Neural cell (in vitro differentiated cells): ENCODE data around the gene ACE.

Experiments
- EP300 ChIP-seq: fragments of 450-650 bp; conservative IDR thresholded peaks from 2 replicates; pipeline ENCODE4 v1.6.1; 2014; ENCODE audit warnings: antibody characterized with exemption, mild to moderate bottlenecking, moderate library complexity; ENCODE audit not compliant: poor library complexity, severe bottlenecking
- TF ChIP-seq, protein P1 (sequence below): fragments of 450-650 bp; IDR thresholded peaks from 2 replicates; pipeline ENCODE4 v1.5.1; 2014; ENCODE audit warnings: antibody characterized with exemption, mild to moderate bottlenecking, moderate library complexity; ENCODE audit not compliant: poor library complexity, severe bottlenecking

DNA sequence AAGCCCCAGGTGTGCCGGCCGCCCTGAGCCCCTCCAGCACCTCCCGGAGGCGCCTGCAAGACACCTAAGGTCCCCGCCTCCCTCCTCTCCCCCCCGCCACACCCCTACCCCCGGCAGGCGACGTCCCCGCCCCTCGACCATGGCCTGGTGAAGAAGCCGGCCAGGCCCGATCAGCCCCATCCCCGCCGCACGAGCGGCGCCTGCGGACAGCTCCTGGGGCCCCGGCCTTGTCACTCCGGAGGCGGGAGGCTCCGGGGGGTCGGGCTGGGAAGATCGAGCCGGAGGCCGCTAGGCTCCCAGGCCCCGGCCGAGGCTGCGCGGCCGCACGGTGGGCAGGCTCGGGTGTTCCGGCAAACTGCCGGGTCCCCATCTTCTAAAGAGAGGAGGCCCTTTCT, 405 bp upstream of the ACE start:
- TF ChIP-seq, protein P1, sequence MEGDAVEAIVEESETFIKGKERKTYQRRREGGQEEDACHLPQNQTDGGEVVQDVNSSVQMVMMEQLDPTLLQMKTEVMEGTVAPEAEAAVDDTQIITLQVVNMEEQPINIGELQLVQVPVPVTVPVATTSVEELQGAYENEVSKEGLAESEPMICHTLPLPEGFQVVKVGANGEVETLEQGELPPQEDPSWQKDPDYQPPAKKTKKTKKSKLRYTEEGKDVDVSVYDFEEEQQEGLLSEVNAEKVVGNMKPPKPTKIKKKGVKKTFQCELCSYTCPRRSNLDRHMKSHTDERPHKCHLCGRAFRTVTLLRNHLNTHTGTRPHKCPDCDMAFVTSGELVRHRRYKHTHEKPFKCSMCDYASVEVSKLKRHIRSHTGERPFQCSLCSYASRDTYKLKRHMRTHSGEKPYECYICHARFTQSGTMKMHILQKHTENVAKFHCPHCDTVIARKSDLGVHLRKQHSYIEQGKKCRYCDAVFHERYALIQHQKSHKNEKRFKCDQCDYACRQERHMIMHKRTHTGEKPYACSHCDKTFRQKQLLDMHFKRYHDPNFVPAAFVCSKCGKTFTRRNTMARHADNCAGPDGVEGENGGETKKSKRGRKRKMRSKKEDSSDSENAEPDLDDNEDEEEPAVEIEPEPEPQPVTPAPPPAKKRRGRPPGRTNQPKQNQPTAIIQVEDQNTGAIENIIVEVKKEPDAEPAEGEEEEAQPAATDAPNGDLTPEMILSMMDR: no peak
- no peak for TF ChIP-seq EP300
